ENCODE measurements around the gene RASSF3.

GRCh38 chr12:64567570-64567969 lies 42.7 kb upstream of the RASSF3 start:
- TF ChIP-seq POLR2AphosphoS5 (IDR thresholded peaks at IDR 0.05; ENCODE audit: low read depth, low read length), result no peak
- no peak for TF ChIP-seq SPI1 (IDR thresholded peaks at IDR 0.05; ENCODE audit: low read depth, low read length)

Measured in GM12891 (cell line).